Peyer's patch (tissue), 4 donors: ENCODE results near the gene NUP188.

Source experiments
- POLR2A ChIP-seq, 2 donors: fragments of 450-650 bp; IDR thresholded peaks; one replicate each; pipeline ENCODE4 v1.5.1; 2017; ENCODE audit warnings: antibody characterized with exemption in 2 of 2, mild to moderate bottlenecking in 2 of 2, moderate library complexity in 2 of 2
- TF ChIP-seq, protein P1 (sequence below), 6 experiments: fragments of 450-650 bp in 4 of 6; fragments of 200-600 bp in 2 of 6; sonication (generic) in 1 of 6; IDR thresholded peaks; one replicate each; pipeline ENCODE4 v1.5.1; 2017 to 2019; ENCODE audit warnings: antibody characterized with exemption in 6 of 6, mild to moderate bottlenecking in 3 of 6, moderate library complexity in 1 of 6

DNA sequence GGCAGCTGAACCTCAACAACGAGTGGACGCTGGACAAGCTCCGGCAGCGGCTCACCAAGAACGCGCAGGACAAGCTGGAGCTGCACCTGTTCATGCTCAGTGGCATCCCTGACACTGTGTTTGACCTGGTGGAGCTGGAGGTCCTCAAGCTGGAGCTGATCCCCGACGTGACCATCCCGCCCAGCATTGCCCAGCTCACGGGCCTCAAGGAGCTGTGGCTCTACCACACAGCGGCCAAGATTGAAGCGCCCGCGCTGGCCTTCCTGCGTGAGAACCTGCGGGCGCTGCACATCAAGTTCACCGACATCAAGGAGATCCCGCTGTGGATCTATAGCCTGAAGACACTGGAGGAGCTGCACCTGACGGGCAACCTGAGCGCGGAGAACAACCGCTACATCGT is 39.1 kb upstream of the NUP188 start:
- TF ChIP-seq, protein P1, sequence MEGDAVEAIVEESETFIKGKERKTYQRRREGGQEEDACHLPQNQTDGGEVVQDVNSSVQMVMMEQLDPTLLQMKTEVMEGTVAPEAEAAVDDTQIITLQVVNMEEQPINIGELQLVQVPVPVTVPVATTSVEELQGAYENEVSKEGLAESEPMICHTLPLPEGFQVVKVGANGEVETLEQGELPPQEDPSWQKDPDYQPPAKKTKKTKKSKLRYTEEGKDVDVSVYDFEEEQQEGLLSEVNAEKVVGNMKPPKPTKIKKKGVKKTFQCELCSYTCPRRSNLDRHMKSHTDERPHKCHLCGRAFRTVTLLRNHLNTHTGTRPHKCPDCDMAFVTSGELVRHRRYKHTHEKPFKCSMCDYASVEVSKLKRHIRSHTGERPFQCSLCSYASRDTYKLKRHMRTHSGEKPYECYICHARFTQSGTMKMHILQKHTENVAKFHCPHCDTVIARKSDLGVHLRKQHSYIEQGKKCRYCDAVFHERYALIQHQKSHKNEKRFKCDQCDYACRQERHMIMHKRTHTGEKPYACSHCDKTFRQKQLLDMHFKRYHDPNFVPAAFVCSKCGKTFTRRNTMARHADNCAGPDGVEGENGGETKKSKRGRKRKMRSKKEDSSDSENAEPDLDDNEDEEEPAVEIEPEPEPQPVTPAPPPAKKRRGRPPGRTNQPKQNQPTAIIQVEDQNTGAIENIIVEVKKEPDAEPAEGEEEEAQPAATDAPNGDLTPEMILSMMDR (IDR thresholded peaks at IDR 0.05) = no peak
- no peak for TF ChIP-seq POLR2A (IDR thresholded peaks at IDR 0.05)
